ENCODE measurements around the gene NPR2.
A peak's percentile ranks its signal among the peaks of the same experiment; 100 is the strongest.

GRCh38 chr9:35826071-35826701 lies 34.8 kb downstream of the NPR2 start:
- TF ChIP-seq CTCF (IDR thresholded peaks at IDR 0.05) (peak; percentile 67), REST (IDR thresholded peaks at IDR 0.05) (no peak), BHLHE40 (IDR thresholded peaks at IDR 0.05; ENCODE audit: low read depth, low read length) (no peak), JUN (IDR thresholded peaks at IDR 0.05) (no peak), POLR2A (IDR thresholded peaks at IDR 0.05; ENCODE audit: low read length) (no peak), MYC (IDR thresholded peaks at IDR 0.05; ENCODE audit: borderline replicate concordance, low read length) (no peak), RCOR1 (IDR thresholded peaks at IDR 0.05; ENCODE audit: low read depth, low read length) (no peak), JUNB (IDR thresholded peaks at IDR 0.05) (no peak), HES2 (IDR thresholded peaks at IDR 0.05) (no peak), CHD2 (IDR thresholded peaks at IDR 0.05; ENCODE audit: low read length, partially characterized antibody) (no peak), ZC3H11A (IDR thresholded peaks at IDR 0.05) (no peak), ESRRA (IDR thresholded peaks at IDR 0.05; ENCODE audit: borderline replicate concordance, low read length) (no peak), EP300 (IDR thresholded peaks at IDR 0.05) (no peak)

Measured in A549 (cell line).